HepG2 (cell line): ENCODE measurements around the gene FPGS. TPM values are rescaled to one million over a fixed set of nuclear protein-coding genes. Genes with fewer than 3 reads are reported as not detected.

ENCODE experiments used
- ATAC-seq: fragments of 200-7000 bp; cut with Tn5 transposase; 3 replicates; pipeline ENCODE4 v1.9.1; 2020; ENCODE audit warnings: mild to moderate bottlenecking, moderate library complexity
- BruUV-seq: library from RNA; stranded (reverse); fragments of 400-500 nt; replicated peaks from 2 replicates; lab custom pipeline; 2021; lab: Mats Ljungman, UMichigan
- CTCF ChIA-PET: fragments of 300-600 bp; formaldehyde crosslinking; extraction: SDS; loops from one replicate; lab custom pipeline; 2021; ENCODE audit warnings: low total read pairs, inconsistent platforms, low intra/inter-chr PET ratio; lab: Yijun Ruan, JAX
- POLR2A ChIA-PET: fragments of 350-600 bp; sonication (Branson Sonifier 250); formaldehyde crosslinking; loops from one replicate; lab custom pipeline; 2020; ENCODE audit warnings: antibody characterized with exemption, inconsistent platforms; lab: Yijun Ruan, JAX
- DNase-seq: peaks from one replicate; pipeline ENCODE4 v3.0.0-alpha.2; 2015; ENCODE audit warnings: low spot score
- FAIRE-seq: peaks from 3 replicates; lab custom pipeline; 2011; peaks lifted over from hg19 to GRCh38; lab: Jason Lieb, UNC
- H2AFZ ChIP-seq: one replicate; pipeline ENCODE4 v1.6.1; 2011; ENCODE audit warnings: low read length, inconsistent platforms
- H3K27ac ChIP-seq: fragments of 300-600 bp; 3 replicates; pipeline ENCODE4 v1.8.0; 2011; ENCODE audit warnings: mixed run types, mild to moderate bottlenecking, mixed read lengths, low read length, inconsistent platforms; ENCODE audit not compliant: insufficient read depth; ENCODE audit errors: extremely low read length
- H3K27me3 ChIP-seq, 2 experiments: fragments of 200-600 bp in 1 of 2; 2 replicates in 1 of 2; 3 replicates in 1 of 2; pipeline versions ENCODE4 v1.6.0 to v1.8.0; 2011; ENCODE audit warnings: low read length in 2 of 2, mild to moderate bottlenecking in 2 of 2, moderate library complexity in 2 of 2, inconsistent platforms in 1 of 2; ENCODE audit not compliant: insufficient read depth in 2 of 2, control insufficient read depth in 1 of 2
- H3K36me3 ChIP-seq, 2 experiments: fragments of 200-600 bp in 1 of 2; replicated peaks in 1 of 2; 2 replicates in 1 of 2; 3 replicates in 1 of 2; pipeline versions ENCODE4 v1.5.1 to v1.8.0; 2011; ENCODE audit warnings: low read length in 2 of 2, inconsistent platforms in 1 of 2; ENCODE audit not compliant: insufficient read depth in 2 of 2, control insufficient read depth in 1 of 2
- H3K4me1 ChIP-seq: 2 replicates; pipeline ENCODE4 v1.5.1; 2012; ENCODE audit warnings: low read length, inconsistent platforms; ENCODE audit not compliant: insufficient read depth
- H3K4me2 ChIP-seq: 2 replicates; pipeline ENCODE4 v1.6.0; 2011; ENCODE audit warnings: low read depth, low read length, inconsistent platforms
- H3K4me3 ChIP-seq, 3 experiments: fragments of 200-600 bp in 1 of 3; sonication (generic), shearing (Covaris generic) in 1 of 3; replicated peaks in 1 of 3; 2 replicates each; pipeline ENCODE4 v1.5.1; 2011 to 2016; ENCODE audit warnings: low read length in 3 of 3, inconsistent platforms in 2 of 3, low read depth in 2 of 3, mild to moderate bottlenecking in 2 of 3, control low read depth in 1 of 3, mixed read lengths in 1 of 3; ENCODE audit not compliant: insufficient read depth in 1 of 3
- H3K79me2 ChIP-seq: one replicate; pipeline ENCODE4 v1.6.1; 2011; ENCODE audit warnings: low read length, inconsistent platforms; ENCODE audit not compliant: insufficient read depth
- H3K9ac ChIP-seq: 2 replicates; pipeline ENCODE4 v1.6.0; 2011; ENCODE audit warnings: mild to moderate bottlenecking, low read depth, low read length, inconsistent platforms; ENCODE audit not compliant: insufficient read depth
- H3K9me3 ChIP-seq: 2 replicates; pipeline ENCODE4 v1.5.1; 2012; ENCODE audit warnings: mild to moderate bottlenecking, low read length
- H4K20me1 ChIP-seq: 2 replicates; pipeline ENCODE4 v1.6.0; 2011; ENCODE audit warnings: inconsistent platforms, mild to moderate bottlenecking, low read length, moderate library complexity; ENCODE audit not compliant: insufficient read depth
- AGO2 ChIP-seq: fragments of 200-400 bp; formaldehyde crosslinking; optimal IDR thresholded peaks from 2 replicates; pipeline ENCODE3; 2017; ENCODE audit warnings: mild to moderate bottlenecking, low read depth, low read length, moderate library complexity
- EZH2 ChIP-seq: conservative IDR thresholded peaks from 2 replicates; pipeline ENCODE4 v1.6.1; 2012; ENCODE audit warnings: mild to moderate bottlenecking, low read depth, low read length, moderate library complexity
- POLR2G ChIP-seq: fragments of 200-400 bp; formaldehyde crosslinking; IDR thresholded peaks from 2 replicates; pipeline ENCODE4 v1.6.1; 2018; ENCODE audit warnings: mild to moderate bottlenecking, low read depth, low read length, moderate library complexity
- RELA ChIP-seq: sonication (generic); formaldehyde crosslinking; IDR thresholded peaks from 2 replicates; pipeline ENCODE4 v1.4.0; 2020; ENCODE audit warnings: missing genetic modification reagents
- RFXAP ChIP-seq: sonication (generic); formaldehyde crosslinking; IDR thresholded peaks from 2 replicates; pipeline ENCODE4 v1.4.0; 2020; ENCODE audit warnings: missing genetic modification reagents, borderline replicate concordance
- SALL1 ChIP-seq: sonication (generic); formaldehyde crosslinking; IDR thresholded peaks from 2 replicates; pipeline ENCODE4 v1.8.0; 2022; ENCODE audit warnings: mild to moderate bottlenecking, missing genetic modification reagents
- TFDP2 ChIP-seq: sonication (generic); formaldehyde crosslinking; IDR thresholded peaks from 2 replicates; pipeline ENCODE4 v1.4.0; 2020; ENCODE audit warnings: missing genetic modification reagents
- ZC3H13 ChIP-seq: sonication (generic); formaldehyde crosslinking; IDR thresholded peaks from 2 replicates; pipeline ENCODE4 v1.8.1; 2023; ENCODE audit warnings: mild to moderate bottlenecking, missing genetic modification reagents, moderate library complexity
- ZNF253 ChIP-seq: sonication (generic); formaldehyde crosslinking; IDR thresholded peaks from 2 replicates; pipeline ENCODE4 v1.8.0; 2022; ENCODE audit warnings: mild to moderate bottlenecking, missing genetic modification reagents, borderline replicate concordance
- ZNF557 ChIP-seq: sonication (generic); formaldehyde crosslinking; IDR thresholded peaks from 2 replicates; pipeline ENCODE4 v1.4.0; 2020; ENCODE audit warnings: missing genetic modification reagents
- ZNF562 ChIP-seq: sonication (generic); formaldehyde crosslinking; IDR thresholded peaks from 2 replicates; pipeline ENCODE4 v1.8.0; 2022; ENCODE audit warnings: missing genetic modification reagents, borderline replicate concordance
- ZNF772 ChIP-seq: sonication (generic); formaldehyde crosslinking; IDR thresholded peaks from 2 replicates; pipeline ENCODE4 v1.5.0; 2020; ENCODE audit warnings: mild to moderate bottlenecking, missing genetic modification reagents
- ZZZ3 ChIP-seq: sonication (generic); formaldehyde crosslinking; IDR thresholded peaks from 2 replicates; pipeline ENCODE4 v1.4.0; 2020; ENCODE audit warnings: missing genetic modification reagents, mild to moderate bottlenecking, borderline replicate concordance
- WGBS: methylation state at CpG from one replicate; pipeline ENCODE4 v1.1.6; 2017; ENCODE audit warnings: low lambda C conversion rate; 5-methylcytosine and 5-hydroxymethylcytosine counted together
- in situ Hi-C: cut with HindIII; loops from 2 replicates; pipeline ENCODE4 v1.10.0; 2017; ENCODE audit warnings: low pct_unique_long_range_greater_than_20kb; ENCODE audit not compliant: extremely low pct_ligation_motif_present
- intact Hi-C: fragments of 100-400 bp; cut with micrococcal nuclease; formaldehyde crosslinking; loops from one replicate; pipeline ENCODE4 v1.10.0; 2022; ENCODE audit not compliant: unreplicated experiment
- polyA plus RNA-seq, 8 experiments: library from polyadenylated mRNA; depleted of rRNA in 3 of 8; stranded (reverse) in 7 of 8; unstranded in 1 of 8; fragments of >200 nt; fragmentation: Illumina TruSeq in 4 of 8; extraction: Trizol in 4 of 8; gene quantifications; 2 replicates each; pipeline versions ENCODE4 v1.2.1 to v1.2.3, GENCODE V29; 2011 to 2016; ENCODE audit warnings: low read depth in 4 of 8, missing spikeins in 1 of 8, mixed read lengths in 1 of 8; ENCODE audit not compliant: insufficient read depth in 1 of 8
- total RNA-seq, 5 experiments: library from RNA; depleted of rRNA; stranded (reverse); fragments of >200 nt; fragmentation: Illumina TruSeq; extraction: Trizol; gene quantifications; 2 replicates each; pipeline ENCODE4 v1.2.3, GENCODE V29; 2016; ENCODE audit warnings: low read depth in 1 of 5
- TF ChIP-seq, protein P1 (sequence below): IDR thresholded peaks from 2 replicates; pipeline ENCODE4 v1.6.1; 2012; ENCODE audit warnings: low read length, improper control_type of control experiment
- TF ChIP-seq, protein P2 (sequence below): sonication (generic); formaldehyde crosslinking; IDR thresholded peaks from 2 replicates; pipeline ENCODE4 v1.4.0; 2020; ENCODE audit warnings: missing genetic modification reagents
- TF ChIP-seq, protein P3 (sequence below): sonication (generic); formaldehyde crosslinking; IDR thresholded peaks from 2 replicates; pipeline ENCODE4 v1.4.0; 2020; ENCODE audit warnings: missing genetic modification reagents, borderline replicate concordance

FPGS gene
- total and polyA plus RNA-seq, 2 of the 13 experiments (the other 11 are each of a cell fraction or from before 2014, with no cell fraction given), result 35.6 to 36.8 TPM

GRCh38 chr9:127794001-127794791 lies 8.5 kb upstream of the FPGS start:
- no peak for FAIRE-seq
- H3K4me3 ChIP-seq, result no peak overlapping the region
- no peak overlapping the region for H3K9ac ChIP-seq
- H3K79me2 ChIP-seq, result no peaks in the 10 kb centered on the region
- DNase-seq, result no peak
- ChIA-PET POLR2A (no interaction called here), CTCF (no interaction called here)
- peaks cover 55% of the 10 kb centered on the region for H3K4me1 ChIP-seq
- H3K27me3 ChIP-seq, result no peaks in the 10 kb centered on the region
- H3K4me2 ChIP-seq, result no peak overlapping the region
- in situ Hi-C loops (no loop called here), intact Hi-C loops (no loop called here)
- ATAC-seq, result no peak; the same call in 2 of the 3 replicates
- H4K20me1 ChIP-seq, result peaks cover 5% of the 10 kb centered on the region; the same call in 1 of the 2 replicates
- BruUV-seq, result no TSS peak
- H3K9me3 ChIP-seq, result no peaks in the 10 kb centered on the region
- H2AFZ ChIP-seq, result no peak overlapping the region
- WGBS, result 71% methylated on average over 9 of the region's 14 CpGs
- H3K27ac ChIP-seq, result no peak overlapping the region
- H3K36me3 ChIP-seq, result peaks cover 5 to 19% of the 10 kb centered on the region in 2 experiments; a peak in 4 of 5 replicates
- TF ChIP-seq TFDP2 (no peak), ZNF562 (CRISPR knock-in tag) (no peak), ZC3H13 (CRISPR knock-in tag) (0 out of 2 replicates have a peak, but pooled peaks have one; percentile 38), RELA (CRISPR knock-in tag) (no peak), ZNF557 (no peak), ZNF253 (no peak), RFXAP (no peak), AGO2 (peak; percentile 68), POLR2G (peak; percentile 70), ZNF772 (no peak), EZH2 (no peak), ZZZ3 (CRISPR knock-in tag) (no peak), SALL1 (CRISPR knock-in tag) (0 out of 2 replicates have a peak, but pooled peaks have one; percentile 16)
- TF ChIP-seq, protein P1, sequence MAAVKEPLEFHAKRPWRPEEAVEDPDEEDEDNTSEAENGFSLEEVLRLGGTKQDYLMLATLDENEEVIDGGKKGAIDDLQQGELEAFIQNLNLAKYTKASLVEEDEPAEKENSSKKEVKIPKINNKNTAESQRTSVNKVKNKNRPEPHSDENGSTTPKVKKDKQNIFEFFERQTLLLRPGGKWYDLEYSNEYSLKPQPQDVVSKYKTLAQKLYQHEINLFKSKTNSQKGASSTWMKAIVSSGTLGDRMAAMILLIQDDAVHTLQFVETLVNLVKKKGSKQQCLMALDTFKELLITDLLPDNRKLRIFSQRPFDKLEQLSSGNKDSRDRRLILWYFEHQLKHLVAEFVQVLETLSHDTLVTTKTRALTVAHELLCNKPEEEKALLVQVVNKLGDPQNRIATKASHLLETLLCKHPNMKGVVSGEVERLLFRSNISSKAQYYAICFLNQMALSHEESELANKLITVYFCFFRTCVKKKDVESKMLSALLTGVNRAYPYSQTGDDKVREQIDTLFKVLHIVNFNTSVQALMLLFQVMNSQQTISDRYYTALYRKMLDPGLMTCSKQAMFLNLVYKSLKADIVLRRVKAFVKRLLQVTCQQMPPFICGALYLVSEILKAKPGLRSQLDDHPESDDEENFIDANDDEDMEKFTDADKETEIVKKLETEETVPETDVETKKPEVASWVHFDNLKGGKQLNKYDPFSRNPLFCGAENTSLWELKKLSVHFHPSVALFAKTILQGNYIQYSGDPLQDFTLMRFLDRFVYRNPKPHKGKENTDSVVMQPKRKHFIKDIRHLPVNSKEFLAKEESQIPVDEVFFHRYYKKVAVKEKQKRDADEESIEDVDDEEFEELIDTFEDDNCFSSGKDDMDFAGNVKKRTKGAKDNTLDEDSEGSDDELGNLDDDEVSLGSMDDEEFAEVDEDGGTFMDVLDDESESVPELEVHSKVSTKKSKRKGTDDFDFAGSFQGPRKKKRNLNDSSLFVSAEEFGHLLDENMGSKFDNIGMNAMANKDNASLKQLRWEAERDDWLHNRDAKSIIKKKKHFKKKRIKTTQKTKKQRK, result no peak
- TF ChIP-seq, protein P2, sequence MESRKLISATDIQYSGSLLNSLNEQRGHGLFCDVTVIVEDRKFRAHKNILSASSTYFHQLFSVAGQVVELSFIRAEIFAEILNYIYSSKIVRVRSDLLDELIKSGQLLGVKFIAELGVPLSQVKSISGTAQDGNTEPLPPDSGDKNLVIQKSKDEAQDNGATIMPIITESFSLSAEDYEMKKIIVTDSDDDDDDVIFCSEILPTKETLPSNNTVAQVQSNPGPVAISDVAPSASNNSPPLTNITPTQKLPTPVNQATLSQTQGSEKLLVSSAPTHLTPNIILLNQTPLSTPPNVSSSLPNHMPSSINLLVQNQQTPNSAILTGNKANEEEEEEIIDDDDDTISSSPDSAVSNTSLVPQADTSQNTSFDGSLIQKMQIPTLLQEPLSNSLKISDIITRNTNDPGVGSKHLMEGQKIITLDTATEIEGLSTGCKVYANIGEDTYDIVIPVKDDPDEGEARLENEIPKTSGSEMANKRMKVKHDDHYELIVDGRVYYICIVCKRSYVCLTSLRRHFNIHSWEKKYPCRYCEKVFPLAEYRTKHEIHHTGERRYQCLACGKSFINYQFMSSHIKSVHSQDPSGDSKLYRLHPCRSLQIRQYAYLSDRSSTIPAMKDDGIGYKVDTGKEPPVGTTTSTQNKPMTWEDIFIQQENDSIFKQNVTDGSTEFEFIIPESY (CRISPR knock-in tag), result peak; percentile 92
- TF ChIP-seq, protein P3, sequence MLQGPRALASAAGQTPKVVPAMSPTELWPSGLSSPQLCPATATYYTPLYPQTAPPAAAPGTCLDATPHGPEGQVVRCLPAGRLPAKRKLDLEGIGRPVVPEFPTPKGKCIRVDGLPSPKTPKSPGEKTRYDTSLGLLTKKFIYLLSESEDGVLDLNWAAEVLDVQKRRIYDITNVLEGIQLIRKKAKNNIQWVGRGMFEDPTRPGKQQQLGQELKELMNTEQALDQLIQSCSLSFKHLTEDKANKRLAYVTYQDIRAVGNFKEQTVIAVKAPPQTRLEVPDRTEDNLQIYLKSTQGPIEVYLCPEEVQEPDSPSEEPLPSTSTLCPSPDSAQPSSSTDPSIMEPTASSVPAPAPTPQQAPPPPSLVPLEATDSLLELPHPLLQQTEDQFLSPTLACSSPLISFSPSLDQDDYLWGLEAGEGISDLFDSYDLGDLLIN (CRISPR knock-in tag), result no peak
